Activated T-cell treated with anti-CD3 and anti-CD28 coated beads for 4 hours (primary cell): Measurements from ENCODE around the gene DTD1.

ENCODE experiments used
- DNase-seq: peaks from one replicate; pipeline ENCODE4 v3.0.0-alpha.2; 2020

The DTD1 gene

GRCh38 chr20:18715564-18715963 is 127.7 kb downstream of the DTD1 start:
- DNase-seq, result no peak

GRCh38 chr20:18717062-18717461 is 129.2 kb downstream of the DTD1 start:
- no peak for DNase-seq

GRCh38 chr20:18718129-18718528 is 130.3 kb downstream of the DTD1 start:
- DNase-seq, result no peak

- no peak for DNase-seq
Measured at GRCh38 chr20:18719426-18719825, 131.6 kb downstream of the DTD1 start.

- no peak for DNase-seq
Measured at GRCh38 chr20:18721551-18722115, 133.8 kb downstream of the DTD1 start.

GRCh38 chr20:18722371-18722770 is 134.5 kb downstream of the DTD1 start:
- DNase-seq, result no peak

- no peak for DNase-seq
Measured at GRCh38 chr20:18724077-18724476, 136.2 kb downstream of the DTD1 start.

GRCh38 chr20:18724788-18725464 is 137.1 kb downstream of the DTD1 start:
- no peak for DNase-seq

- DNase-seq, result no peak
Measured at GRCh38 chr20:18727032-18727508, 139.2 kb downstream of the DTD1 start.

GRCh38 chr20:18728165-18728869 is 140.5 kb downstream of the DTD1 start:
- no peak for DNase-seq

- no peak for DNase-seq
Measured at GRCh38 chr20:18728870-18729224, 141.0 kb downstream of the DTD1 start.

- DNase-seq, result no peak
Measured at GRCh38 chr20:18729231-18729825, 141.5 kb downstream of the DTD1 start.

- DNase-seq, result no peak
Measured at GRCh38 chr20:18731940-18732339, 144.1 kb downstream of the DTD1 start.

- DNase-seq, result no peak
Measured at GRCh38 chr20:18734525-18735189, 146.8 kb downstream of the DTD1 start.

- no peak for DNase-seq
Measured at GRCh38 chr20:18737140-18737539, 149.3 kb downstream of the DTD1 start.

- no peak for DNase-seq
Measured at GRCh38 chr20:18738055-18738454, 150.2 kb downstream of the DTD1 start.

GRCh38 chr20:18738888-18739287 is 151.0 kb downstream of the DTD1 start:
- no peak for DNase-seq

GRCh38 chr20:18739751-18740166 is 151.9 kb downstream of the DTD1 start:
- no peak for DNase-seq

- DNase-seq, result no peak
Measured at GRCh38 chr20:18740726-18741125, 152.9 kb downstream of the DTD1 start.

GRCh38 chr20:18742841-18743240 is 155.0 kb downstream of the DTD1 start:
- no peak for DNase-seq

- no peak for DNase-seq
Measured at GRCh38 chr20:18743665-18744440, 156.0 kb downstream of the DTD1 start.

GRCh38 chr20:18747090-18747489 is 159.2 kb downstream of the DTD1 start:
- DNase-seq, result no peak
